HepG2 (cell line): Measurements from ENCODE around the gene PARD3.

Experiments used
- CTCF ChIP-seq: sonication (generic); formaldehyde crosslinking; IDR thresholded peaks from 2 replicates; pipeline ENCODE4 v1.5.0; 2020; ENCODE audit warnings: mild to moderate bottlenecking, missing genetic modification reagents, moderate library complexity
- EED ChIP-seq: sonication (generic); formaldehyde crosslinking; IDR thresholded peaks from 2 replicates; pipeline ENCODE4 v1.5.0; 2020; ENCODE audit warnings: mild to moderate bottlenecking, missing genetic modification reagents
- FOXA1 ChIP-seq, 2 experiments: fragments of 450-650 bp in 1 of 2; sonication (generic) in 1 of 2; formaldehyde crosslinking in 1 of 2; IDR thresholded peaks; 2 replicates each; pipeline versions ENCODE4 v1.4.0 to v1.6.1; 2016 to 2020; ENCODE audit warnings: missing genetic modification reagents in 1 of 2
- HCFC1 ChIP-seq: fragments of 150-350 bp; IDR thresholded peaks from 2 replicates; pipeline ENCODE4 v1.6.1; 2014; ENCODE audit warnings: low read depth, low read length
- NFE2L1 ChIP-seq: sonication (generic); formaldehyde crosslinking; IDR thresholded peaks from 2 replicates; pipeline ENCODE4 v1.4.0; 2020; ENCODE audit warnings: missing genetic modification reagents, mild to moderate bottlenecking, borderline replicate concordance
- POLR2A ChIP-seq, 2 experiments: IDR thresholded peaks; 2 replicates each; pipeline ENCODE4 v1.6.1; 2011; ENCODE audit warnings: low read depth in 2 of 2, low read length in 2 of 2, mild to moderate bottlenecking in 1 of 2, moderate library complexity in 1 of 2; ENCODE audit not compliant: insufficient read depth in 1 of 2
- REST ChIP-seq, 2 experiments: IDR thresholded peaks; 2 replicates each; pipeline ENCODE4 v1.6.1; 2011 to 2012; ENCODE audit warnings: low read length in 2 of 2, borderline replicate concordance in 1 of 2, low read depth in 1 of 2, mild to moderate bottlenecking in 1 of 2, moderate library complexity in 1 of 2
- RFX5 ChIP-seq: IDR thresholded peaks from 2 replicates; pipeline ENCODE4 v1.6.1; 2011; ENCODE audit warnings: low read depth, low read length, improper control_type of control experiment
- SAP130 ChIP-seq: IDR thresholded peaks from 2 replicates; pipeline ENCODE4 v1.6.1; 2016; ENCODE audit warnings: low read depth
- ZBTB14 ChIP-seq: sonication (generic); formaldehyde crosslinking; IDR thresholded peaks from 2 replicates; pipeline ENCODE4 v1.4.0; 2020; ENCODE audit warnings: missing genetic modification reagents
- ZBTB21 ChIP-seq: sonication (generic); formaldehyde crosslinking; IDR thresholded peaks from 2 replicates; pipeline ENCODE4 v1.4.0; 2020; ENCODE audit warnings: missing genetic modification reagents
- TF ChIP-seq, protein P1 (sequence below): sonication (generic); formaldehyde crosslinking; conservative IDR thresholded peaks from 2 replicates; pipeline ENCODE4 v1.4.0; 2020; ENCODE audit warnings: missing genetic modification reagents
- TF ChIP-seq, protein P2 (sequence below): sonication (generic); formaldehyde crosslinking; IDR thresholded peaks from one replicate; pipeline ENCODE4 v1.5.1; 2020; ENCODE audit warnings: mild to moderate bottlenecking, missing genetic modification reagents; ENCODE audit errors: not compliant biosample characterization
- TF ChIP-seq, protein P3 (sequence below): sonication (generic); formaldehyde crosslinking; IDR thresholded peaks from 2 replicates; pipeline ENCODE4 v1.5.1; 2020; ENCODE audit warnings: missing genetic modification reagents, mild to moderate bottlenecking, borderline replicate concordance

- TF ChIP-seq SAP130 (no peak), HCFC1 (no peak), NFE2L1 (CRISPR knock-in tag) (no peak), ZBTB21 (CRISPR knock-in tag) (no peak), POLR2A (IDR thresholded peaks at IDR 0.05; ENCODE audit: insufficient read depth in 1 of 2, low read depth in 2 of 2, low read length in 2 of 2) (no peak), RFX5 (no peak), ZBTB14 (CRISPR knock-in tag) (no peak), FOXA1 (IDR thresholded peaks at IDR 0.05) (no peak), FOXA1 (CRISPR knock-in tag; IDR thresholded peaks at IDR 0.05) (no peak), REST (IDR thresholded peaks at IDR 0.05; ENCODE audit: borderline replicate concordance in 1 of 2, low read depth in 1 of 2, low read length in 2 of 2) (no peak), CTCF (CRISPR knock-in tag) (no peak), EED (no peak)
- TF ChIP-seq, protein P1, sequence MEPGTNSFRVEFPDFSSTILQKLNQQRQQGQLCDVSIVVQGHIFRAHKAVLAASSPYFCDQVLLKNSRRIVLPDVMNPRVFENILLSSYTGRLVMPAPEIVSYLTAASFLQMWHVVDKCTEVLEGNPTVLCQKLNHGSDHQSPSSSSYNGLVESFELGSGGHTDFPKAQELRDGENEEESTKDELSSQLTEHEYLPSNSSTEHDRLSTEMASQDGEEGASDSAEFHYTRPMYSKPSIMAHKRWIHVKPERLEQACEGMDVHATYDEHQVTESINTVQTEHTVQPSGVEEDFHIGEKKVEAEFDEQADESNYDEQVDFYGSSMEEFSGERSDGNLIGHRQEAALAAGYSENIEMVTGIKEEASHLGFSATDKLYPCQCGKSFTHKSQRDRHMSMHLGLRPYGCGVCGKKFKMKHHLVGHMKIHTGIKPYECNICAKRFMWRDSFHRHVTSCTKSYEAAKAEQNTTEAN (CRISPR knock-in tag) = no peak
- TF ChIP-seq, protein P2, sequence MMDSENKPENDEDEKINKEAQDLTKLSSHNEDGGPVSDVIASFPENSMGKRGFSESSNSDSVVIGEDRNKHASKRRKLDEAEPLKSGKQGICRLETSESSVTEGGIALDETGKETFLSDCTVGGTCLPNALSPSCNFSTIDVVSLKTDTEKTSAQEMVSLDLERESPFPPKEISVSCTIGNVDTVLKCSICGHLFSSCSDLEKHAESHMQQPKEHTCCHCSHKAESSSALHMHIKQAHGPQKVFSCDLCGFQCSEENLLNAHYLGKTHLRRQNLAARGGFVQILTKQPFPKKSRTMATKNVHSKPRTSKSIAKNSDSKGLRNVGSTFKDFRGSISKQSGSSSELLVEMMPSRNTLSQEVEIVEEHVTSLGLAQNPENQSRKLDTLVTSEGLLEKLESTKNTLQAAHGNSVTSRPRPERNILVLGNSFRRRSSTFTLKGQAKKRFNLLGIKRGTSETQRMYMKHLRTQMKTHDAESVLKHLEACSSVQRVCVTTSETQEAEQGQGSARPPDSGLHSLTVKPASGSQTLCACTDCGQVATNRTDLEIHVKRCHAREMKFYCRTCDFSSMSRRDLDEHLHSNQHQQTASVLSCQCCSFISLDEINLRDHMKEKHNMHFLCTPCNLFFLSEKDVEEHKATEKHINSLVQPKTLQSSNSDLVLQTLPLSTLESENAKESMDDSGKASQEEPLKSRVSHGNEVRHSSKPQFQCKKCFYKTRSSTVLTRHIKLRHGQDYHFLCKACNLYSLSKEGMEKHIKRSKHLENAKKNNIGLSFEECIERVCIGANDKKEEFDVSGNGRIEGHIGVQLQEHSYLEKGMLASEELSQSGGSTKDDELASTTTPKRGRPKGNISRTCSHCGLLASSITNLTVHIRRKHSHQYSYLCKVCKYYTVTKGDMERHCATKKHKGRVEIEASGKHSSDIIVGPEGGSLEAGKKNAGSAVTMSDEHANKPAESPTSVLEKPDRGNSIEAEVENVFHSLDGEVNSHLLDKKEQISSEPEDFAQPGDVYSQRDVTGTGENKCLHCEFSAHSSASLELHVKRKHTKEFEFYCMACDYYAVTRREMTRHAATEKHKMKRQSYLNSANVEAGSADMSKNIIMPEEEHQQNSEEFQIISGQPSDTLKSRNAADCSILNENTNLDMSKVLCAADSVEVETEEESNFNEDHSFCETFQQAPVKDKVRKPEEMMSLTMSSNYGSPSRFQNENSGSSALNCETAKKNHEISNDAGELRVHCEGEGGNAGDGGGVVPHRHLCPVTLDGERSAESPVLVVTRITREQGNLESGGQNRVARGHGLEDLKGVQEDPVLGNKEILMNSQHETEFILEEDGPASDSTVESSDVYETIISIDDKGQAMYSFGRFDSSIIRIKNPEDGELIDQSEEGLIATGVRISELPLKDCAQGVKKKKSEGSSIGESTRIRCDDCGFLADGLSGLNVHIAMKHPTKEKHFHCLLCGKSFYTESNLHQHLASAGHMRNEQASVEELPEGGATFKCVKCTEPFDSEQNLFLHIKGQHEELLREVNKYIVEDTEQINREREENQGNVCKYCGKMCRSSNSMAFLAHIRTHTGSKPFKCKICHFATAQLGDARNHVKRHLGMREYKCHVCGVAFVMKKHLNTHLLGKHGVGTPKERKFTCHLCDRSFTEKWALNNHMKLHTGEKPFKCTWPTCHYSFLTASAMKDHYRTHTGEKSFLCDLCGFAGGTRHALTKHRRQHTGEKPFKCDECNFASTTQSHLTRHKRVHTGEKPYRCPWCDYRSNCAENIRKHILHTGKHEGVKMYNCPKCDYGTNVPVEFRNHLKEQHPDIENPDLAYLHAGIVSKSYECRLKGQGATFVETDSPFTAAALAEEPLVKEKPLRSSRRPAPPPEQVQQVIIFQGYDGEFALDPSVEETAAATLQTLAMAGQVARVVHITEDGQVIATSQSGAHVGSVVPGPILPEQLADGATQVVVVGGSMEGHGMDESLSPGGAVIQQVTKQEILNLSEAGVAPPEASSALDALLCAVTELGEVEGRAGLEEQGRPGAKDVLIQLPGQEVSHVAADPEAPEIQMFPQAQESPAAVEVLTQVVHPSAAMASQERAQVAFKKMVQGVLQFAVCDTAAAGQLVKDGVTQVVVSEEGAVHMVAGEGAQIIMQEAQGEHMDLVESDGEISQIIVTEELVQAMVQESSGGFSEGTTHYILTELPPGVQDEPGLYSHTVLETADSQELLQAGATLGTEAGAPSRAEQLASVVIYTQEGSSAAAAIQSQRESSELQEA (CRISPR knock-in tag) = no peak
- TF ChIP-seq, protein P3, sequence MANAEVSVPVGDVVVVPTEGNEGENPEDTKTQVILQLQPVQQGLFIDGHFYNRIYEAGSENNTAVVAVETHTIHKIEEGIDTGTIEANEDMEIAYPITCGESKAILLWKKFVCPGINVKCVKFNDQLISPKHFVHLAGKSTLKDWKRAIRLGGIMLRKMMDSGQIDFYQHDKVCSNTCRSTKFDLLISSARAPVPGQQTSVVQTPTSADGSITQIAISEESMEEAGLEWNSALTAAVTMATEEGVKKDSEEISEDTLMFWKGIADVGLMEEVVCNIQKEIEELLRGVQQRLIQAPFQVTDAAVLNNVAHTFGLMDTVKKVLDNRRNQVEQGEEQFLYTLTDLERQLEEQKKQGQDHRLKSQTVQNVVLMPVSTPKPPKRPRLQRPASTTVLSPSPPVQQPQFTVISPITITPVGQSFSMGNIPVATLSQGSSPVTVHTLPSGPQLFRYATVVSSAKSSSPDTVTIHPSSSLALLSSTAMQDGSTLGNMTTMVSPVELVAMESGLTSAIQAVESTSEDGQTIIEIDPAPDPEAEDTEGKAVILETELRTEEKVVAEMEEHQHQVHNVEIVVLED = no peak
Observed at GRCh38 chr10:34854147-34854601, 39.1 kb upstream of the PARD3 start.
